Heart left ventricle (tissue), 13 donors: ENCODE results near the gene ALKBH1.

Source experiments
- CTCF ChIP-seq, 12 donors: fragments of 200-600 bp; sonication (generic) in 4 of 12; IDR thresholded peaks; one replicate each; pipeline versions ENCODE4 v1.5.0 to v1.8.0; 2018 to 2022; ENCODE audit warnings: antibody characterized with exemption in 12 of 12, mild to moderate bottlenecking in 5 of 12
- POLR2A ChIP-seq, 2 donors: fragments of 450-650 bp; IDR thresholded peaks; one replicate each; pipeline ENCODE4 v1.6.1; 2017; ENCODE audit warnings: antibody characterized with exemption in 2 of 2, mild to moderate bottlenecking in 2 of 2, moderate library complexity in 2 of 2
- donor health status: ischemic (EF 13 %, LVEDD 7.1; RV severe dilation, severe dysfunction).
- donor health status: DM: no; HTN: yes; CAD: no.
- donor health status: DM: no; HTN: no; CAD: no.
- donor health status: ischemic (EF 25% LVEDD 6.9; RV normal size, moderate dysfunction).
- donor health status: ischemic (EF 25% LVEDD 5.7; RV mildly dilated, moderate dysfunction).
- donor health status: ischemic (EF 35%, LVEDD 5.7; RV mildly dilated, moderate dysfunction).
- donor health status: nonischemic (EF 11% LVEDD 7.7; RV severe dilation, severe dysfunction).
- donor health status: DM: yes; HTN: yes; CAD: no.
- donor health status: PGD.
- donor health status: ischemic (EF 29% LVEDD 5.4; RV normal size, mild dysfunction).
- donor health status: nonischemic (EF 23%, LVEDD 6.1; RV moderate dilation, normal function).

GRCh38 chr14:77657280-77657679, 50.5 kb downstream of the ALKBH1 start:
- TF ChIP-seq POLR2A (IDR thresholded peaks at IDR 0.05): no peak
- TF ChIP-seq CTCF (IDR thresholded peaks at IDR 0.05): no peak
